Stimulated activated CD8-positive, alpha-beta memory T cell treated with anti-CD3 and anti-CD28 coated beads, Interleukin-15, amount 100 ng/mL, for 24 hours (primary cell): ENCODE results near the gene KRTAP10-4.
"Not testable (repeated sequence)": the region's sequence is repeated elsewhere in the genome, so short reads cannot be mapped to it uniquely, and the experiment has no call there.

ENCODE experiments used
- DNase-seq: peaks from one replicate; pipeline ENCODE4 v3.0.0-alpha.2; 2020; ENCODE audit warnings: low read depth

The KRTAP10-4 gene

DNA sequence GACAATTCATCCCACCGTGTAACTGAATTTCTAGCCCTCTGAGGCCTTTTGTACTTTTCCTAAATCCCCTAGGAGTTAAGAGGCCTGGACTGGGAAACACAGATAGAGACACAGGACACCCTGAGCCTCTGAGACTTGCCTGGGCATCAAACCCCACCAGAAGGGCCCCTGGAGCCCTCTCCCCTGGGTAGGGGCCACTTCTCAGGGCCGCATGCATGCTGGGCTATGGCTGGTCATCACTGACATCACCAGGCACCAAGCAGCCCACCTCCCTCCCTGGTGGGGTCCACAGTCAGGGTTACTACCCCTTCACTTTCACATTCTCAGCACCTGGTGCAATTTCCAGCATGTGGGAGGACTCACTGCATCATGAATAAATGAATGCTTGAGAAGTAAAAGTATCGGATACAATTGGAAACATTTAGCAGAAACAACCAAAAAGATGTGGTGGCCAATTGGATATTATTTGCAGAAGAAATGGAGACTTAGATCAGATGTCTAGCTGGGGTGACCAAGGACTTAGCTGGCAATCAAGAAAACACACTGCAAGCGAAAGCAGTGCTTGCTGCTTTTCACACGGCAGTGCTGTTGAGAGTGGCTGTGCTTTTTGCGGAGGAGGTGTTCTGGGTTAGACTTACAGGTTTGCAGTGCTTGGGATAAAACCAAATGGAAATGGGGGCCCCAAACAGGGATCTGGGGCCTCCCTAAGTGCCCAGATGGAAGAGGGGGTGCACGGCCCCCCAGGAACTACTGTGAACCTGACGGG, 25.9 kb downstream of the KRTAP10-4 start:
- DNase-seq, result no peak

DNA sequence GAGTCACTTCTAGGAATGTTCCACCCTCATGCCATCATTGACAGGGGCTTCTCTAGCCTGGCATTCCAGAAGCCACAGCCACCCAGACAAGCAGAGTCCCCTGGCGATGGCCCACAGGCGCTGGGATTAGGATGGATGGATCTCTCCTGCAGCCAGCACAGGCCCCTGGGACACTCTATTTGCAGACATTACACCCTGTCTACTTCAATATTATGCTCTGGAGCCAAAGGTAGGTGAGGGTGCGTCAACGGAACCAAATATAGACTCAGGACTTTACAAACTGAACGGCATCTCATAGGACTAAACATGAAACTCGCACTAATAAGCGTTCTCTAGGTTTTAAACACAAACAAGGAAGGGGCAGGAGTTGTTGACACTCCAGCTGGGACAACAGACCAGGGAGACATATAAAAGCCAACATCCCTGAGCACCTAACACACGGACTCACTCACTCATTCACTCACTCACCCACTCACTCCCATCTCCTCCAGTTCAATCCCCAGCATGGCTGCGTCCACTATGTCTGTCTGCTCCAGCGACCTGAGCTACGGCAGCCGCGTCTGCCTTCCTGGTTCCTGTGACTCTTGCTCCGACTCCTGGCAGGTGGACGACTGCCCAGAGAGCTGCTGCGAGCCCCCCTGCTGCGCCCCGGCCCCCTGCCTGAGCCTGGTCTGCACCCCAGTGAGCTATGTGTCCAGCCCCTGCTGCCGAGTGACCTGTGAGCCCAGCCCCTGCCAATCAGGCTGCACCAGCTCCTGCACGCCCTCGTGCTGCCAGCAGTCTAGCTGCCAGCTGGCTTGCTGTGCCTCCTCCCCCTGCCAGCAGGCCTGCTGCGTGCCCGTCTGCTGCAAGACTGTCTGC, 26.8 kb downstream of the KRTAP10-4 start, which contains the start of gene KRTAP10-7:
Gene KRTAP10-7, plus strand, starts transcription at position 480 of the 861 bp plus-strand sequence. Its CDS starts 25 bp downstream, at position 505.
- DNase-seq, result not testable (repeated sequence)

DNA sequence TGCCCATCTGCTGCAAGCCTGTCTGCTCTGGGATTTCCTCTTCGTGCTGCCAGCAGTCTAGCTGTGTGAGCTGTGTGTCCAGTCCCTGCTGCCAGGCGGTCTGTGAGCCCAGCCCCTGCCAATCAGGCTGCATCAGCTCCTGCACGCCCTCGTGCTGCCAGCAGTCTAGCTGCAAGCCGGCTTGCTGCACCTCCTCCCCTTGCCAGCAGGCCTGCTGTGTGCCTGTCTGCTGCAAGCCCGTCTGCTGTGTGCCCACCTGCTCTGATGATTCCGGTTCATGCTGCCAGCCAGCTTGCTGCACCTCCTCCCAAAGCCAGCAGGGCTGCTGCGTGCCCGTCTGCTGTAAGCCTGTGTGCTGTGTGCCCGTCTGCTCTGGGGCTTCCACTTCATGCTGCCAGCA, 27.6 kb downstream of the KRTAP10-4 start:
- DNase-seq, result not testable (repeated sequence)

DNA sequence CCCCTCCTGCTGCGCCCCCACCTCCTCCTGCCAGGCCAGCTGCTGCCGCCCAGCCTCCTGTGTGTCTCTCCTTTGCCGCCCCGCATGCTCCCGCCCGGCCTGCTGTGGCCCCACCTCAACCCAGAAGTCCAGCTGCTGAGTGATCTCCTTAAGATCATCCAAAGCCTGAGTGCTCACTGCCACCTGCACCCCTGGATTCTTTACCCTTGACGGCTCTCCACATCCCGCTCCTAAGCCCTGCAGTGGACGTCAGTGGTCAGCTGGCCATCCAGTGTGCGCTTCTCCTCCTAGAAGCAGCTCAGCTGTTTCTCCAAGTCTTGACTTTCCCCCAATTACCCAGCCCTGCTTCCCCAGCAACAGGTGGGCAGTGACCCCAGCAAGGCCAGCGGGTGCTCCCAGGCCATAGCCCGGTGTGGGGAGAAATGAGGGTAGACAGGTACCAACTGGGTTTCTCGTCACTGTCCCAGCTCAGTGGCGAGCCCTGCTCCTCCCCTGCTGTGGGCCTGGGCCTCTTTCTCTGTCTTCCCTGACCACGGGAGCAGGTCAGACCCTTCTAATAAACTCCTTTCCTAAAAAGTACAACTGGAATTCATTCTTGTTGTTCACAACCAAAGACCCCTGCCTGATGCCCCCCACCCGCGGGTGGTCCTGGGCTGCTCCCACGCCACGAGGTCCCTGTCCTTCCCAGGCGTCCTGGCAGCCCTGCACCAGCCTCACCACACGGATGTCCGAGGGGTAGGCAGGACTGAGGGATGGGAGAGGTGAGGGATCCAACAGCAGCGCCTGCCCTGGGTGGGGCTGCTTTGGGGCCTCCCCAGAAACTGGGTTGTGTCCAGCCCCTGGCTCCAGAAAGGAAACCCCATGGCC, 28.3 kb downstream of the KRTAP10-4 start:
- DNase-seq, result no peak

DNA sequence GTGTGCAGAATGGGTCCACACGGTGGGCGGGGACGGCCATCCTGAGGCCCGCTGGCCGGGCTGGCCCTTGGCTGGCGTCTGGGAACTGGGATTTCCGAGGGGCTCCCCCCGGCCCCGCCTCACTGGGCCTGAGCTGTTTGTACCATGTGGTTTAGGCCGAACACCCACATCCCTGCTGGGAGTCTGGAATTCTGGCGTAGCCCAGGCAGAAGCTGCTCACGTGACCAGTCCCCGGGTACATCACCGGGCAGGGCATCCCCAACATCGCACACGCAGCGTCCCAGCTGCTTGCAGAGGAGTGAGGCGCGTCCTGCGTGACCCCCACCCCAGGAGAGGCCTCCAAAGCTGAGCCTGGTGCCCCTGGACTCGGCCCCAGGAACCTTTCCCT, 28.9 kb downstream of the KRTAP10-4 start:
- DNase-seq, result no peak

DNA sequence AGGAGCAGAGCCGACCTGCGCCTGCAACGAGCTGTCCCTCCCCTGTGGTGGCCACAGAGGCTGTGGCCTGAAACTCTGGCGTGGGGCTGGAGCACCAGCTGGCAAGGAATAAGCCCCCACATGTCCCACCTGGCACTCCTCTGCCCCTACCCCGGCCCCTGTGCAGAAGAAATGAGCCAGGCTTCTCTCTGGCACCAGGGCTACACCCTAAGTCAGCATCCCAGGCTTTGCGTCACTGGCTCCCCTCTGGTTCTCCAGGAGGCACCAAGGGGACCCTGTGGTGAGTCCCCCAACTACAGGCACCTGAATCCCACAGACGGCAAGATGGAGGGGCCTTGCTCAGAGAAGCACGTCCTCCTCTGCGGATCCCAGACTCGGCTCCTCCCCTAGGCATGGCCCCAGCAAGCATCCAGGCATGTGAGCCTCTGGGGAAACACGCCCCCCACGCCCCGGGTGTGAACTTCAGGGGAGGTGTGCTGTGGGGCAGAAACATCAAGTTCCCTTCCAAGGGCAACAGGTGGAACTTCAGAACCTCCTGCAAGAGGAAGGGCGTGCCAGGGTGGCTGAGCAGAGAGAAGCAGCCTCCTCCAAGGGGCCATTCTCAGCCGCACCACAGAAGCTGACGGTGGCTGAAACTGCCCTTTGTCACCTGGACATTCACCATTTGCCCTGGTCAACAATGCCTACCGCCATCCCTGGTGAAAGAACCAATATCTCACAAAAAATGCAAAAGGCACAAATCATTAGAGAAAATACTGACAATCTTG, 29.8 kb downstream of the KRTAP10-4 start:
- no peak for DNase-seq

DNA sequence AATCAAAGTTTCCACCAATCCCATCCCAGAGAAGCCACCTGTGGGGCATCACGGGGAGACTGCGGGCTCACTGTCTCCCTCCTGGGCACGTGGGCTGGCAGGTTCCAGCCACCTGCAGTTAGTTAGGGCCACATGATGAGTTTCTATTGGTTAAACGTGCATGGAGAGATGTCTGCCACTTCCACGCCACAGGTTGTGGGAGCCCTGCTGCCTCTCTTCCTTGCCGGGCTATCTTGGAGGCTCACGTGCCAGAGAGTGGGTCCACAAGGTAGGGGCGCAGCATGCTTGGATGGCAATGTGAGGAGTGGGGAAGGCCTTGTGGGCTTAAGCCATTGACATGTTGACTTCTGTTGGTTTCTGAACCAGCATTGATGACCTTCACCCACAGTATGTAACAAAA, 30.4 kb downstream of the KRTAP10-4 start:
- DNase-seq, result no peak

DNA sequence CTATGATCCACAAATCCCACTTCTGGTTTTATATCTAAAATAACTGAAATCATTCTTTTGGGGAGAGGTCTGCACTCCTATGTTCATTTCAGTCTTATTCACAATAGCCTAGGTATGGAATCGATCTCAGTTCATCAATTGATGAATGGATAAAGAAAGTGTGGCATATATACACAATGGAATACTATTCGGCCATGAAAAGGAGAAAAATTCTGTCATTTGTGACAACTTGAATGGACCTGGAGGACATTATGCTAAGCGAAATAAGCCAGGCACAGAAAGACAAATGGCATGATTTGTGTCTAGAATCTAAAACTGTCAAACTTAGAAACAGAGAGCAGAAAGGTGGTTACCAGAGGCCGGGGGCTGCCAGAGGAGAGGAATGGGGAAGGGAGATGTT, 33.0 kb downstream of the KRTAP10-4 start:
- DNase-seq, result no peak

DNA sequence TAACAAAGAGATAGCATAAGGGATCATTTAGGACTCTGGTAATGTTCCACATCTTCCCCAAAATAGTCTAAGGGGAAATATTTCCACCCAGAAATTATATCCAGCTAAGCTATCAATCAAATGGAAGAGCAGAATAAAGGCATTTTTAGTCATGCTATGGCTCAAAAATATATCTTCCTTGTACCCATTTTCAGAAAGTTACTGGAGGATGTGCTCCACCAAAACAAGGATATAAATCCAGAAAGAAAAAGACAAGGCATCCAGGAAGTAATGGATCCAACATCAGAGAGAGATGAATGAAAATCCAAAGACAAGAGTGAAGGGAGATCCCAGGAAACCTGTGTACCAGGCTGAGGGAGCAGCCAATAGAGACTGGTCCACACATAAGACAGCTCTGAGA, 35.7 kb downstream of the KRTAP10-4 start:
- DNase-seq, result no peak

DNA sequence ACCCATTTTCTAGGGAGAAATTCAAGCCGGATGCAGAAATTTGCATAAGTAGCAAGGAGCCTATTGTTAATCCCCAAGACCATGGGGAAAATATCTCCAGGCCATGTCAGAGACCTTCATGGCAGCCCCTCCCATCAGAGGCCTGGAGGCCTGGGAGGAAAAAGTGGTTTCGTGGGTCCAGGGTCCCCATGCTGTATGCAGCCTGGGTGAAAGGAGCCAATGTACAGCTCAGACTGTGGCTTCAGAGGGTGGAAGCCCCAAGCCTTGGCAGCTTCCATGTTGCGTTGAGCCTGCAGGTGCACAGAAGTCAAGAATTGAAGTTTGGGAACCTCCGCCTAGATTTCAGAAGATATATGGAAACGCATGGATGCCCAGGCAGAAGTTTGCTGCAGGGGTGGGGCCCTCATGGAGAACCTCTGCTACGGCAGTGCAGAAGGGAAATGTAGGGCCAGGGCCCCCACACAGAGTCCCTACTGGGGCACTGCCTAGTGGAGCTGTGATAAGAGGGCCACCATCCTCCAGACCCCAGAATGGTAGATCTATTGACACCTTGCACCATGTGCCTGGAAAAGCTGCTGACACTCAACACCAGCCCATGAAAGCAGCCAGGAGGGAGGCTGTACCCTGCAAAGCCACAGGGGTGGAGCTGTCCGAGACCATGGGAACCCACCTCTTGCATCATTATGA, 36.8 kb downstream of the KRTAP10-4 start:
- not testable (repeated sequence) for DNase-seq

DNA sequence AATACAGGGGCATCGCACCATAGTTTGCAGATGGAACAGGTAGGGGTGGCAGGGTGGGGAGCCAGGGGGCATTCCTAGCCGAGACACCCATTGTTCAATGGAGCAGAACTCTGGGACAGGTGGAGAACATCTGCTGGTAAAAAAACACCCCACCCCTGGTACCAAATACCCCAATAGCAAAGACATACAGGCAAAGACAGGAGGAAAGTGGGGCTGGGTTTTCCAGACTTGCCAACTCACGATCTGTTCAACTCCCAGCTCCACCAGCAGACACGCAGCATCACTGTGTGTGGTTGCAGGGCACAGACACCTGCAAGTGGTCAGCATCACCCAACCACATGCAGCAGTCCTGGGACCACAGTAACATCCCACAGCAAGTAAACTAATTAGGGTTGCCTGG, 38.0 kb downstream of the KRTAP10-4 start:
- no peak for DNase-seq

DNA sequence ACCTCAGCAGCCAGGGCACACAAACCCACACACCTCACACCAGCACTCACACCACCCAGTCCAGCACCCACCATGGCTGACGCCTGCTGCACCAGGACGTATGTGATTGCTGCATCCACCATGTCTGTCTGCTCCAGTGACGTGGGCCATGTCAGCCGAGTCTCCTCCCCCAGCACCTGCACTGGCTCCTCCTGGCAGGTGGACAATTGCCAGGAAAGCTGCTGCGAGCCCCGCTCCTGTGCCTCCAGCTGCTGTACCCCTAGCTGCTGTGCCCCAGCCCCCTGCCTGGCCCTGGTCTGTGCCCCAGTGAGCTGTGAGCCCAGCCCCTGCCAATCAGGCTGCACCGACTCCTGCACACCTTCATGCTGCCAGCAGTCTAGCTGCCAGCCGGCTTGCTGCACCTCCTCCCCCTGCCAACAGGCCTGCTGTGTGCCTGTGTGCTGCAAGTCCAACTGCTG, 38.5 kb downstream of the KRTAP10-4 start, which contains the start of gene KRTAP10-8:
Gene KRTAP10-8, plus strand, starts transcription at position 51 of the 458 bp plus-strand sequence. Its CDS starts 22 bp downstream, at position 73.
- no peak for DNase-seq

DNA sequence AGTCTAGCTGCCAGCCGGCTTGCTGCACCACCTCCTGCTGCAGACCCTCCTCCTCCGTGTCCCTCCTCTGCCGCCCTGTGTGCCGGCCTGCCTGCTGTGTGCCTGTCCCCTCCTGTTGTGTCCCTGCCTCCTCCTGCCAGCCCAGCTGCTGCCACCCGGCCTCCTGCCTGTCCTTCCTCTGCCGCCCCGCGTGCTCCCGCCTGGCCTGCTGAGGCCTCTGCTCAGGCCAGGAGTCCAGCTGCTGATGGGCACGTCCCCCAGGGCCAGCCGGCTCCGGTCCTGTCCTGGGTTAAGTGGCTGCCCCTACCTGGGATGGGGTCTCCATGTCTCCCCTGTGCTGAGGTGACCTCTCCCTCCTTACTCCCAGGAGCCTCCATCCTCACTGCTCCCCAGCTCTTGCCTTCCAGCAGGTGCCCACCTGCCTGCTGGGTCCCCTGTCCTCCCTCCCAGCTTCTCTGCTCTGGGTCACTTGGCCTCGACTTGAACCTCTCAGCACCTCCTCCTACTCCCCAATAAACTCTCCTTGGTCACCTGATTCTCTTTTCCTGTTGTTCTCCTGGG, 39.2 kb downstream of the KRTAP10-4 start:
- DNase-seq, result no peak

DNA sequence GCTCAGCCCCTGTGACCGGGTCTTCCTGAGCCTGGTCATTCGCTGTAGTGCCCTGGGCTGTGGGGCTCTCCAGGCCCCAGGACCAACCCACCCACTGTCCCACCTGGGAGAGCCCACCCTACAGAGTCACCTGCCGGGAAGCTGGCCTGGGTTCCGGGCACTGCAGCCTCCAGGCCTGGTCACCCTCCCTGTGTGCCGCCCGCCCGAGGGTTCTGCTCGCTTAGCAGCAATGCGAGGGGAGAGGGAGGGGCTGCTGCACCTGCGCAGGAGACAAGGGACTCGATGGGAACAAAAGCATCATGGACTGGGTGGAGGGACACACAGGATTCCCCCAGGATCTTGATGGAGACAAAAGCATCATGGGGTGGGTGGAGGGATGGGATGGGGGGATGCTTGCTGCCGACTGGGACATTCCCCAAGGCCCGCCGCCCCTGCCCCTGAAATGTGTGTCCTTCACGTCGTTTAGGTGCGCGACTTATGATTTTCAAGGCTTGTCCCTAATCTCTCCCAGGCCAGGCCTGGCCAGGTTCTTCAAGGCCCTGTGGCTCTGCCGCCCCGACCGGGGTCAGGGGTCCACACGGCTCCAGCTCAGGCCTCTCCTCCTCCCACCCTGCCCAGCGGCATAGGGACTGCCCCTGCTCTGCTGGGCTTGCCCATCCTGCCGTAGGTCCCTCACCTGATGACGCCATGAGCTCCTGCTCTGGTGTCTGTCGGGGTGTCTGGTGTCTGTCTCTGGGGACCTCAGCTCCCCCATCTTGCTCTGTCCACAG, 40.0 kb downstream of the KRTAP10-4 start:
- no peak for DNase-seq

DNA sequence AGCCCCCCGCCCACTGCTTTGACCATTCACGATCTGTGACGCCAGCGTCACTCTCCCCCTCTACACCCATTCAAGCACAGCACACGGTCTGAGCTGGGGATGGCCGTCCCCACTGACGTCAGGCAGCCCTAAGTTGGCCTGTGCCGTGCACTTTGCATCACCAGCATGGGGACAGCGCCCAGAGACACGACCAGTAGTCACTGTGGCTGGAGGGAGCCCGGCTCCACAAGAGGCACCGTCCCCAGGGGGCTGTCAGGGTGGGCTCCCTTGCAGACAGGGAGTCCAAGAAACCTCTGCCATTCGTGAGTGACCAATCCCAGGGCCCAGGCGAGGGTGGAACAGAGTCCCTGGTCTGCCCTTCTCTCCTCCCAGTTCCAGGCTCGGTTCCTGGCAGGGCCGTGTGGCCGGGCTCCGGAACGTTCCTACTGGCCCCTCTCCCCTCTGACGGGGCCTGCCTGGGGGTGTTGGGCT, 40.7 kb downstream of the KRTAP10-4 start:
- no peak for DNase-seq

DNA sequence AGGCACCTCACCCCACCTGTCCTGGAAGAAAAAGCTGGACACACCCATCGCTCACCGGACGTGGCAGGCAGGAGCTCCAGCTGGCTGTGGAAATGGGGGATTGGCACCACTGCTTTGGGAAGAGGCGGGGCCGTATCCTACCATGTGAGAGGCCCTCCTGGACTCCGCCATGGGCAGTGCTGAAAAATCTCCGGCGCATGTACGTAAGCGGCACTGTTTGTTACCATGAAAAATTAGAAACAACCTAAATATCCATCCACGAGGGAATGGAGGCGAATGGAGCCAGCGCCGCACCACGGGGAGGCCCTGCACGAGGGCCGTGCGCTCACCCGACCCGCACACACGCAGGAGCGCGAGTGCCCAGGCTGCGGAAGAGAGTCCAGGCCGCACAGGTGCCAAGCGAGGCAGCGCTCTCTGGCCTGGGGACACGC, 41.4 kb downstream of the KRTAP10-4 start:
- DNase-seq, result no peak

DNA sequence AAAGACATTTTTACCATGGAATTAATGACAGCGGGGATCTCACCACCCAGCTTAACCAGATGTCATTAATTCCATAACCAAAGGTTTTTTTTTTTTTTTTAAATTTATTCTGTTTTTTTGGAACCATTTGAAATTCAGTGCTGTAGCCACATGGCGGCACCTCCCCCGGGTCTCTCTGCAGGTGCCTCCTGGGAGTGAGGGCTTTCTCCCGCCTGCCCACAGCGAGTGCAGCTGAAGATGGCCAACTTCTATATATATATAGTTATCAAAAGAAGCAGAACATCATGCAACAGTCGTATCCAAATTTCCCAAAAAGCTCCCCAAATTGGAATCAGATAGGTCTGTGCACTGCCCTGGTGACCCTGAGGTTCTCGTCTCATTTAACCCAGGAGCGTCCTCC, 41.9 kb downstream of the KRTAP10-4 start:
- DNase-seq, result no peak

DNA sequence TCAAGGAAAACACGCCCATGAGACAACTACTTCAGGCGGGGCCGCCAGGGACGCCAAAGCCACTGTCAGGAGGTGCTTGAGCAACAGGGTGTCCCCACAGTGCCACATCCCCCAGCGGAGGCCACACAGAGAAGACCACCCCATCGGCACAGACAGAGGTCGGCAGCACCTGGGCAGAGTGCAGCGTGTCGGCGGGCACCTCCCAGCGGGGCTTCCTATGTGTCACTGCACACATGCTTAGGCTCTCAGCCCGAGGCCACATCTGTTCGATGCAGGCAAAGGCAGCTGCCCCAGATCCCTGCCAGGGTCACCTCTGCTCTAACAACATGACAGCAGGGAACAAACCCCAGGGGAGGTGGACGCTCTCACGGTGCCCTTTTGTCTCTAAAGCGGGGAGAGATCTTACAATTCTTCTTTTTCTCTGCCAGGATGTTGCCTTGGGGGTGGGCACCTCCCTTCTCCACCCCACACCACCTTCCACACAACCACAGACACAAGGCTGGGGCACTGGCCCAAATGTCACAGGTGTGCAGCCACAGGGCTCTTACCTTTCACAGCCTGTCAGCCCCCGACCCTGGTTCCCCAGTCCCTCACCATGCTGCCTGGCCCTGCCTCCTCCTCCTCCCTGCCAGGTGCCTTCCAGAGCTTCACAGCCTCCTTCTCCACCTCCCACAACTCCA, 42.5 kb downstream of the KRTAP10-4 start:
- DNase-seq, result no peak

DNA sequence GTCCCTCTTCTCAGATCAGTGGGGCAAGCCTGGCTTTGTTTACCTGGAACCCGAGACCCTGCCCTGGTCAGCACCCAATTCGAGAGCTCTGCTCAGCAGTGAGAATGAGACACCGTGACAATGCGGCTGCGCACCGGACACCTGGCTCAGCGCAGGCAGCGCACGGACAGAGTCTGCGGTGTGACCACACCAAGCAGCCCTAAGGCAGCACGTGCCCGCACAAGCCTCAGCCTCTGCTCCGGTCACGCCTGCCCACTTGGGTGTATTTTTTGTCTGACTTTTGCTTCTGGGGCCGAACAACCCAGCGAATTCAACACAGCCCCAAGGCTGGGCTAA, 43.0 kb downstream of the KRTAP10-4 start:
- DNase-seq, result no peak
